ENCODE measurements around the gene LASP1. TPM values are rescaled to one million over a fixed set of nuclear protein-coding genes. Genes with fewer than 3 reads are reported as not detected.
A peak's percentile ranks its signal among the peaks of the same experiment; 100 is the strongest.
"Not testable (repeated sequence)": the region's sequence is repeated elsewhere in the genome, so short reads cannot be mapped to it uniquely, and the experiment has no call there.

LASP1 gene
- total and polyA plus RNA-seq, 8 donors: 141 to 175 (median 156) TPM

GRCh38 chr17:38852771-38853291 is 17.0 kb upstream of the LASP1 start:
- Histone ChIP-seq H3K4me3 (peak overlapping the region; percentile 72 to 76), H3K4me1 (peaks cover 19 to 43% of the 10 kb centered on the region in 2 donors), H3K27me3 (no peaks in the 10 kb centered on the region), H3K27ac (peak overlapping the region; percentile 86 to 98), H3K36me3 (peaks cover 0 to 50% of the 10 kb centered on the region in 2 donors), H3K9me3 (no peaks in the 10 kb centered on the region)
- TF ChIP-seq CTCF (IDR thresholded peaks at IDR 0.05): no peak
- no peak for DNase-seq
- intact Hi-C loops (cut with DNase I): no loop called here
- peak; percentile 35 for ATAC-seq

- no peak for TF ChIP-seq CTCF (IDR thresholded peaks at IDR 0.05)
- DNase-seq (peak; percentile 93 to 99 (median 96)), ATAC-seq (peak; percentile 94)
- H3K27ac ChIP-seq: peak within 1 kb of the TSS; percentile 86 to 98
- peak within 1 kb of the TSS; percentile 72 to 76 for H3K4me3 ChIP-seq
- no peaks in the 10 kb centered on the region for H3K9me3 ChIP-seq
- no peaks in the 10 kb centered on the region for H3K27me3 ChIP-seq
- peaks cover 19 to 43% of the 10 kb centered on the region in 2 donors for H3K4me1 ChIP-seq
- intact Hi-C loops (cut with DNase I): no loop called here
- peaks cover 0 to 43% of the 10 kb centered on the region in 2 donors for H3K36me3 ChIP-seq
Observed at GRCh38 chr17:38853292-38854219, 16.3 kb upstream of the LASP1 start, which contains the start of gene RPL23. TSS of gene RPL23 (minus strand) at chr17:38853721. CDS start at chr17:38853710, 11 bp downstream.

GRCh38 chr17:38855101-38855714 is 14.7 kb upstream of the LASP1 start:
- H3K4me3 ChIP-seq; intact Hi-C loops (cut with DNase I); H3K27ac ChIP-seq; H3K9me3 ChIP-seq; DNase-seq; H3K27me3 ChIP-seq; ATAC-seq: not testable (repeated sequence)
- Histone ChIP-seq H3K4me1 (peaks cover 19 to 35% of the 10 kb centered on the region in 2 donors), H3K36me3 (peaks cover 0 to 26% of the 10 kb centered on the region in 2 donors)

GRCh38 chr17:38857271-38857670 is 12.6 kb upstream of the LASP1 start:
- ATAC-seq (no peak), DNase-seq (no peak)
- intact Hi-C loops (cut with DNase I): no loop called here
- peaks cover 0 to 6% of the 10 kb centered on the region in 2 donors for H3K36me3 ChIP-seq
- no peak for TF ChIP-seq CTCF (IDR thresholded peaks at IDR 0.05)
- H3K27me3 ChIP-seq: no peaks in the 10 kb centered on the region
- H3K9me3 ChIP-seq: no peaks in the 10 kb centered on the region
- no peak overlapping the region for H3K27ac ChIP-seq
- H3K4me1 ChIP-seq: peaks cover 3 to 14% of the 10 kb centered on the region in 2 donors
- H3K4me3 ChIP-seq: no peak overlapping the region

GRCh38 chr17:38861399-38861843 is 8.4 kb upstream of the LASP1 start:
- Histone ChIP-seq H3K4me3 (no peak overlapping the region), H3K36me3 (no peaks in the 10 kb centered on the region), H3K27ac (no peak overlapping the region), H3K9me3 (no peaks in the 10 kb centered on the region), H3K27me3 (no peaks in the 10 kb centered on the region), H3K4me1 (peaks cover 0 to 2% of the 10 kb centered on the region in 2 donors)
- ATAC-seq (no peak), DNase-seq (no peak)
- no peak for TF ChIP-seq CTCF (IDR thresholded peaks at IDR 0.05)
- intact Hi-C loops (cut with DNase I): no loop called here
